SU-DHL-6 (cell line): ENCODE data around the gene MC1R.

ENCODE experiments used
- CTCF ChIP-seq: fragments of 200-600 bp; sonication (generic); IDR thresholded peaks from one replicate; pipeline ENCODE4 v1.5.1; 2017; ENCODE audit warnings: antibody characterized with exemption, mild to moderate bottlenecking, low read length, moderate library complexity; ENCODE audit not compliant: insufficient read depth, poor library complexity, severe bottlenecking
- EZH2phosphoT487 ChIP-seq: fragments of 200-600 bp; sonication (generic), shearing (Covaris generic); conservative IDR thresholded peaks from 2 replicates; pipeline ENCODE4 v1.6.1; 2018; ENCODE audit warnings: mild to moderate bottlenecking, antibody characterized with exemption, low read length, moderate library complexity, mixed read lengths

- no peak for TF ChIP-seq CTCF
- no peak for TF ChIP-seq EZH2phosphoT487
Measured at GRCh38 chr16:89913408-89914387, 5.0 kb upstream of the MC1R start.
